ENCODE measurements around the gene TRIM6.

DNA sequence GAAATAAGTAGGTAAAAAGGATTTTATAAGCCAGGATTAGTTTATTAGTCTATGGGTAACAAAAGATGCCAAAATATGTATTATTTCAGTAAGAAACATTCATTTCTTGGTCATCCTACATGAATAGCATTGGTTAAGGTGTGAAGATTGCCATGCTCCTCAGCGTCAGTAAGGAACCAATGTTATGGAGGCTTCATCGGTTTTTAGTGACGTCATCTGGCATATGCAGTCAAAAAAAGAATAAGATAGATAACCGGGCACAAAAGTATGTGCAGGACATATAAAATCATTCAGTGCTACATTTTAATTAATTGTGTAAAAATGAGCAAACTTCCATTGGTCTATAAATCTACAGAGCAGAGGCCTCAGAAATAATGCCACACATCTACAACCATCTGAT is 59.0 kb downstream of the TRIM6 start:
- TF ChIP-seq, protein P1, sequence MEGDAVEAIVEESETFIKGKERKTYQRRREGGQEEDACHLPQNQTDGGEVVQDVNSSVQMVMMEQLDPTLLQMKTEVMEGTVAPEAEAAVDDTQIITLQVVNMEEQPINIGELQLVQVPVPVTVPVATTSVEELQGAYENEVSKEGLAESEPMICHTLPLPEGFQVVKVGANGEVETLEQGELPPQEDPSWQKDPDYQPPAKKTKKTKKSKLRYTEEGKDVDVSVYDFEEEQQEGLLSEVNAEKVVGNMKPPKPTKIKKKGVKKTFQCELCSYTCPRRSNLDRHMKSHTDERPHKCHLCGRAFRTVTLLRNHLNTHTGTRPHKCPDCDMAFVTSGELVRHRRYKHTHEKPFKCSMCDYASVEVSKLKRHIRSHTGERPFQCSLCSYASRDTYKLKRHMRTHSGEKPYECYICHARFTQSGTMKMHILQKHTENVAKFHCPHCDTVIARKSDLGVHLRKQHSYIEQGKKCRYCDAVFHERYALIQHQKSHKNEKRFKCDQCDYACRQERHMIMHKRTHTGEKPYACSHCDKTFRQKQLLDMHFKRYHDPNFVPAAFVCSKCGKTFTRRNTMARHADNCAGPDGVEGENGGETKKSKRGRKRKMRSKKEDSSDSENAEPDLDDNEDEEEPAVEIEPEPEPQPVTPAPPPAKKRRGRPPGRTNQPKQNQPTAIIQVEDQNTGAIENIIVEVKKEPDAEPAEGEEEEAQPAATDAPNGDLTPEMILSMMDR (conservative IDR thresholded peaks at IDR 0.05), result no peak
- TF ChIP-seq ZFX (IDR thresholded peaks at IDR 0.05), result no peak

Measured in C4-2B (cell line).